ENCODE measurements around the gene KCNK7. TPM values are rescaled to one million over a fixed set of nuclear protein-coding genes. Genes with fewer than 3 reads are reported as not detected.

The KCNK7 gene
- total RNA-seq, 1 experiment from 2014 or later, result 1.8 TPM

GRCh38 chr11:65592858-65593517 is 2.6 kb downstream of the KCNK7 start:
- H3K4me1 Mint-ChIP-seq, result peaks cover 8 to 26% of the 10 kb centered on the region in 2 experiments
- no peak overlapping the region for H3K18ac ChIP-seq (ENCODE audit: insufficient read length, low read depth, low read length)
- H3K4me3 Mint-ChIP-seq, result peak overlapping the region; percentile 48 to 74

More at GRCh38 chr11:65592858-65593517, 2.6 kb downstream of the KCNK7 start:
- no peaks in the 10 kb centered on the region for H4K20me1 ChIP-seq (ENCODE audit: control insufficient read depth, insufficient read depth, insufficient read length)
- H3K9ac ChIP-seq (ENCODE audit: extremely low read depth, insufficient read length, low read length), result no peak overlapping the region
- H3T11ph ChIP-seq (ENCODE audit: low read length), result no peak overlapping the region
- Mint-ChIP-seq H3K9me3 (no peaks in the 10 kb centered on the region), H3K36me3 (ENCODE audit: insufficient read depth in 1 of 3, low read depth in 3 of 3) (peaks cover 0 to 10% (median 4%) of the 10 kb centered on the region in 3 experiments; a peak in 6 of 7 replicates), H3K27ac (no peak overlapping the region), H3K27me3 (ENCODE audit: low read depth) (peaks cover 41% of the 10 kb centered on the region)
- H3K27ac ChIP-seq (ENCODE audit: insufficient read length, low read depth, low read length), result no peak overlapping the region
- TF ChIP-seq CTCF (conservative IDR thresholded peaks at IDR 0.05), result no peak
- H3K23ac ChIP-seq (ENCODE audit: insufficient read length, low read depth, low read length), result no peak overlapping the region
- H3K56ac ChIP-seq (ENCODE audit: insufficient read length, low read depth, low read length), result no peak overlapping the region
- H3K79me1 ChIP-seq (ENCODE audit: insufficient read depth, low read depth, low read length, poor library complexity, severe bottlenecking), result no peaks in the 10 kb centered on the region
- H3K14ac ChIP-seq (ENCODE audit: insufficient read depth, low read length), result no peak overlapping the region
- no peak overlapping the region for H2BK20ac ChIP-seq (ENCODE audit: low read depth, low read length, poor library complexity, severe bottlenecking)
- no peak overlapping the region for H2BK15ac ChIP-seq (ENCODE audit: low read depth, low read length)
- no peaks in the 10 kb centered on the region; the same call in 1 of the 2 replicates for H3K27me3 ChIP-seq (ENCODE audit: insufficient read depth, low read length)
- no peak overlapping the region for H2AFZ ChIP-seq (ENCODE audit: low read length)
- no peak for DNase-seq
- H2BK12ac ChIP-seq (ENCODE audit: insufficient read length, low read depth, low read length), result no peak overlapping the region
- H4K5ac ChIP-seq (ENCODE audit: insufficient read length, low read depth, low read length), result no peak overlapping the region
- H3K4ac ChIP-seq (ENCODE audit: low read depth, low read length), result no peak overlapping the region
- no peak overlapping the region for H2BK120ac ChIP-seq (ENCODE audit: low read depth, low read length, poor library complexity, severe bottlenecking)
- no peaks in the 10 kb centered on the region; the same call in 1 of the 2 replicates for H3K4me1 ChIP-seq (ENCODE audit: insufficient read depth, low read length)
- no peak overlapping the region for H4K8ac ChIP-seq (replicated peaks; ENCODE audit: insufficient read length, low read depth, low read length)
- H4K91ac ChIP-seq (ENCODE audit: insufficient read length, low read depth, low read length), result no peak overlapping the region
- no peaks in the 10 kb centered on the region for H3K23me2 ChIP-seq (ENCODE audit: insufficient read length, low read depth, low read length, poor library complexity, severe bottlenecking)
- no peak overlapping the region for H2AK5ac ChIP-seq (ENCODE audit: insufficient read length, low read length)
- H2BK5ac ChIP-seq (ENCODE audit: insufficient read length, low read length), result no peak overlapping the region
- WGBS (ENCODE audit: extremely low coverage, insufficient read length, low lambda C conversion rate), result no CpG with 5 or more reads among the region's 22 CpGs
- no peaks in the 10 kb centered on the region for H3K9me3 ChIP-seq (ENCODE audit: control insufficient read depth, low read depth, low read length)
- H3K79me2 ChIP-seq (ENCODE audit: insufficient read depth, low read length), result no peaks in the 10 kb centered on the region
- H3K4me2 ChIP-seq (ENCODE audit: insufficient read depth, insufficient read length, low read length), result peak overlapping the region; percentile 15
